Left lung (tissue), 10 donors: ENCODE data around the gene TIMM13. TPM values are rescaled to one million over a fixed set of nuclear protein-coding genes. Genes with fewer than 3 reads are reported as not detected.

ENCODE experiments used
- ATAC-seq: fragments of 200-7000 bp; cut with Tn5 transposase; one replicate; pipeline ENCODE4 v1.9.1; 2020; ENCODE audit warnings: moderate library complexity
- DNase-seq, 4 donors: peaks; one replicate each; pipeline ENCODE4 v3.0.0-alpha.2; 2013 to 2020
- H3K27ac ChIP-seq, 2 donors: fragments of 200-600 bp; sonication (generic) in 1 of 2; one replicate each; pipeline versions ENCODE4 v1.5.0 to v1.8.0; 2020 to 2021
- H3K27me3 ChIP-seq, 2 donors: fragments of 200-600 bp; sonication (generic) in 1 of 2; one replicate each; pipeline versions ENCODE4 v1.5.0 to v1.8.0; 2020 to 2021
- H3K36me3 ChIP-seq, 2 donors: fragments of 200-600 bp; sonication (generic) in 1 of 2; one replicate each; pipeline versions ENCODE4 v1.5.0 to v1.8.0; 2020 to 2021
- H3K4me1 ChIP-seq, 2 donors: fragments of 200-600 bp; one replicate each; pipeline ENCODE4 v1.8.0; 2021
- H3K4me3 ChIP-seq, 2 donors: fragments of 200-600 bp; sonication (generic) in 1 of 2; one replicate each; pipeline versions ENCODE4 v1.5.0 to v1.8.0; 2020 to 2021; ENCODE audit warnings: mild to moderate bottlenecking in 1 of 2
- H3K9me3 ChIP-seq, 2 donors: fragments of 200-600 bp; sonication (generic) in 1 of 2; one replicate each; pipeline versions ENCODE4 v1.5.0 to v1.8.0; 2020 to 2021
- intact Hi-C, 2 donors: fragments of 100-400 bp; cut with DNase I; formaldehyde crosslinking; loops; one replicate each; pipeline versions ENCODE4 v1.11.2 to v1.14.2; 2022
- microRNA-seq, 2 donors: library from miRNA; unstranded; fragments of <30 nt; microRNA quantifications; one replicate each; pipeline ENCODE4, GENCODE V29; 2019
- polyA plus RNA-seq, 6 donors: library from polyadenylated mRNA; unstranded; fragments of 120-200 nt; gene quantifications; one replicate each; pipeline ENCODE4 v1.2.1, GENCODE V29; 2013; ENCODE audit not compliant: insufficient read length in 6 of 6
- total RNA-seq, 2 donors: library from RNA; stranded (reverse); fragmentation: NEBNext Ultra II Directional; extraction: Animal tissue kit (Norgen Biotek cat#: 25700); gene quantifications; one replicate each; pipeline ENCODE4 v1.2.1, GENCODE V29; 2021
- TF ChIP-seq, protein P1 (sequence below), 2 donors: fragments of 200-600 bp; sonication (generic) in 1 of 2; IDR thresholded peaks; one replicate each; pipeline versions ENCODE4 v1.5.0 to v1.8.0; 2021; ENCODE audit warnings: antibody characterized with exemption in 2 of 2
- donor health status: DM: no; HTN: yes; CAD: no.
- donor health status: DM: no; HTN: no; CAD: no.

The TIMM13 gene
- total and polyA plus RNA-seq, 8 donors = 47.6 to 98.0 (median 70.8) TPM

GRCh38 chr19:2376784-2377519 is 50.4 kb downstream of the TIMM13 start:
- ATAC-seq (no peak), DNase-seq (no peak)
- H3K4me3 ChIP-seq = no peak overlapping the region
- H3K36me3 ChIP-seq = no peaks in the 10 kb centered on the region
- intact Hi-C loops = no loop called here
- peaks cover 0 to 24% of the 10 kb centered on the region in 2 donors for H3K27me3 ChIP-seq
- TF ChIP-seq, protein P1, sequence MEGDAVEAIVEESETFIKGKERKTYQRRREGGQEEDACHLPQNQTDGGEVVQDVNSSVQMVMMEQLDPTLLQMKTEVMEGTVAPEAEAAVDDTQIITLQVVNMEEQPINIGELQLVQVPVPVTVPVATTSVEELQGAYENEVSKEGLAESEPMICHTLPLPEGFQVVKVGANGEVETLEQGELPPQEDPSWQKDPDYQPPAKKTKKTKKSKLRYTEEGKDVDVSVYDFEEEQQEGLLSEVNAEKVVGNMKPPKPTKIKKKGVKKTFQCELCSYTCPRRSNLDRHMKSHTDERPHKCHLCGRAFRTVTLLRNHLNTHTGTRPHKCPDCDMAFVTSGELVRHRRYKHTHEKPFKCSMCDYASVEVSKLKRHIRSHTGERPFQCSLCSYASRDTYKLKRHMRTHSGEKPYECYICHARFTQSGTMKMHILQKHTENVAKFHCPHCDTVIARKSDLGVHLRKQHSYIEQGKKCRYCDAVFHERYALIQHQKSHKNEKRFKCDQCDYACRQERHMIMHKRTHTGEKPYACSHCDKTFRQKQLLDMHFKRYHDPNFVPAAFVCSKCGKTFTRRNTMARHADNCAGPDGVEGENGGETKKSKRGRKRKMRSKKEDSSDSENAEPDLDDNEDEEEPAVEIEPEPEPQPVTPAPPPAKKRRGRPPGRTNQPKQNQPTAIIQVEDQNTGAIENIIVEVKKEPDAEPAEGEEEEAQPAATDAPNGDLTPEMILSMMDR (IDR thresholded peaks at IDR 0.05) = no peak
- H3K9me3 ChIP-seq = peaks cover 0 to 20% of the 10 kb centered on the region in 2 donors
- no peaks in the 10 kb centered on the region for H3K4me1 ChIP-seq
- H3K27ac ChIP-seq = no peak overlapping the region

Small RNA genes lying within 50 kb of the gene (microRNA-seq; reads per million reads assigned to microRNA genes)
- gene MIR7108 = 0.67 to 1.6 reads per million in 2 donors

Other genes starting within 250 kb of the TIMM13 start
- 10 to 100 TPM; 61.1 to 74.4 TPM for gene PLEKHJ1, start 191.3 kb downstream of the TIMM13 start, total RNA-seq
- 10 to 100 TPM; 44.0 to 58.6 (median 55.1) TPM for gene PLEKHJ1, start 191.3 kb downstream of the TIMM13 start, polyA plus RNA-seq
- 10 to 100 TPM; 50.1 to 57.8 TPM for gene SF3A2, start 190.8 kb downstream of the TIMM13 start, total RNA-seq
- gene SF3A2, start 190.8 kb downstream of the TIMM13 start, polyA plus RNA-seq = 10 to 100 TPM; 63.3 to 81.5 (median 75.2) TPM
- gene AMH, start 178.3 kb downstream of the TIMM13 start, total RNA-seq = 1 to 10 TPM; 1.1 TPM
- 1 to 10 TPM in 5 of 6 donors, under 1 TPM in 1; 0.13 to 3.7 (median 2.0) TPM for gene AMH, start 178.3 kb downstream of the TIMM13 start, polyA plus RNA-seq
- gene JSRP1, start 171.2 kb downstream of the TIMM13 start, total RNA-seq = 1 to 10 TPM in 1 of 2 donors, under 1 TPM in 1; 0.65 to 1.1 TPM
- gene JSRP1, start 171.2 kb downstream of the TIMM13 start, polyA plus RNA-seq = 1 to 10 TPM in 1 of 6 donors, under 1 TPM in 4, not detected in 1; 0.20 to 1.0 (median 0.38) TPM
- 1 to 10 TPM; 1.0 to 8.5 TPM for gene PEAK3, start 145.4 kb downstream of the TIMM13 start, total RNA-seq
- gene PEAK3, start 145.4 kb downstream of the TIMM13 start, polyA plus RNA-seq = under 1 TPM; 0.07 to 0.25 (median 0.11) TPM
- gene LINGO3, start 119.4 kb downstream of the TIMM13 start, total RNA-seq = under 1 TPM in 1 of 2 donors, not detected in 1; 0.16 TPM
- under 1 TPM in 2 of 6 donors, not detected in 4; 0.10 to 0.17 TPM for gene LINGO3, start 119.4 kb downstream of the TIMM13 start, polyA plus RNA-seq
- 10 to 100 TPM; 59.3 to 70.1 TPM for gene LSM7, start 99.0 kb downstream of the TIMM13 start, total RNA-seq
- 100 to 1,000 TPM in 3 of 6 donors, 10 to 100 TPM in 3; 85.2 to 104 (median 98.5) TPM for gene LSM7, start 99.0 kb downstream of the TIMM13 start, polyA plus RNA-seq
- 10 to 100 TPM; 47.5 to 60.7 TPM for gene SPPL2B, start 98.9 kb downstream of the TIMM13 start, total RNA-seq
- 100 to 1,000 TPM in 1 of 6 donors, 10 to 100 TPM in 5; 54.6 to 106 (median 80.9) TPM for gene SPPL2B, start 98.9 kb downstream of the TIMM13 start, polyA plus RNA-seq
- gene TMPRSS9, start 67.3 kb downstream of the TIMM13 start, total RNA-seq = not detected
- gene TMPRSS9, start 67.3 kb downstream of the TIMM13 start, polyA plus RNA-seq = 1 to 10 TPM in 1 of 6 donors, under 1 TPM in 5; 0.45 to 1.1 (median 0.49) TPM
- gene LMNB2, start 29.4 kb upstream of the TIMM13 start, total RNA-seq = 10 to 100 TPM; 35.1 to 40.5 TPM
- gene LMNB2, start 29.4 kb upstream of the TIMM13 start, polyA plus RNA-seq = 10 to 100 TPM; 57.0 to 95.8 (median 67.0) TPM
- gene GADD45B, start 48.5 kb upstream of the TIMM13 start, total RNA-seq = 10 to 100 TPM; 54.0 to 73.5 TPM
- 10 to 100 TPM in 5 of 6 donors, 1 to 10 TPM in 1; 7.5 to 31.5 (median 12.0) TPM for gene GADD45B, start 48.5 kb upstream of the TIMM13 start, polyA plus RNA-seq